Measurements from ENCODE around the gene HDAC8.

Gene HDAC8

GRCh38 chrX:72477376-72477775 is 95.3 kb downstream of the HDAC8 start:
- WGBS, result 90% methylated on average over 1 of the region's 2 CpGs
- Histone ChIP-seq H3K4me3 (ENCODE audit: low read length) (no peak overlapping the region), H3K9ac (ENCODE audit: low read depth, low read length) (no peak overlapping the region), H3K9me3 (ENCODE audit: insufficient read depth, low read depth, low read length) (no peaks in the 10 kb centered on the region), H3K36me3 (ENCODE audit: insufficient read depth, low read length) (no peaks in the 10 kb centered on the region), H3K4me1 (ENCODE audit: insufficient read depth, low read length) (peaks cover 34% of the 10 kb centered on the region; the same call in 1 of the 2 replicates), H3K27me3 (ENCODE audit: insufficient read depth, low read length) (no peaks in the 10 kb centered on the region), H3K27ac (ENCODE audit: low read depth, low read length) (no peak overlapping the region)

- Histone ChIP-seq H3K4me3 (ENCODE audit: low read length) (no peak overlapping the region), H3K4me1 (ENCODE audit: insufficient read depth, low read length) (peaks cover 34% of the 10 kb centered on the region; the same call in 1 of the 2 replicates), H3K9ac (ENCODE audit: low read depth, low read length) (no peak overlapping the region), H3K9me3 (ENCODE audit: insufficient read depth, low read depth, low read length) (no peaks in the 10 kb centered on the region), H3K27ac (ENCODE audit: low read depth, low read length) (no peak overlapping the region), H3K36me3 (ENCODE audit: insufficient read depth, low read length) (no peaks in the 10 kb centered on the region), H3K27me3 (ENCODE audit: insufficient read depth, low read length) (no peaks in the 10 kb centered on the region)
- 88% methylated on average over 6 of the region's 6 CpGs for WGBS
Observed at GRCh38 chrX:72475952-72476668, 96.5 kb downstream of the HDAC8 start.

GRCh38 chrX:72475338-72475737 is 97.3 kb downstream of the HDAC8 start:
- WGBS, result 82% methylated on average over 1 of the region's 1 CpG

GRCh38 chrX:72470532-72471223 is 102.0 kb downstream of the HDAC8 start:
- 94% methylated on average over 3 of the region's 3 CpGs for WGBS
- Histone ChIP-seq H3K4me3 (ENCODE audit: low read length) (no peak overlapping the region), H3K36me3 (ENCODE audit: insufficient read depth, low read length) (no peaks in the 10 kb centered on the region), H3K27ac (ENCODE audit: low read depth, low read length) (no peak overlapping the region), H3K27me3 (ENCODE audit: insufficient read depth, low read length) (no peaks in the 10 kb centered on the region), H3K9me3 (ENCODE audit: insufficient read depth, low read depth, low read length) (no peaks in the 10 kb centered on the region), H3K4me1 (ENCODE audit: insufficient read depth, low read length) (0 out of 2 replicates have a peak, but pooled peaks cover 11% of the 10 kb centered on the region), H3K9ac (ENCODE audit: low read depth, low read length) (no peak overlapping the region)

More at GRCh38 chrX:72475338-72475737, 97.3 kb downstream of the HDAC8 start:
- Histone ChIP-seq H3K27me3 (ENCODE audit: insufficient read depth, low read length) (no peaks in the 10 kb centered on the region), H3K4me3 (ENCODE audit: low read length) (no peak overlapping the region), H3K9ac (ENCODE audit: low read depth, low read length) (no peak overlapping the region), H3K36me3 (ENCODE audit: insufficient read depth, low read length) (no peaks in the 10 kb centered on the region), H3K27ac (ENCODE audit: low read depth, low read length) (no peak overlapping the region), H3K4me1 (ENCODE audit: insufficient read depth, low read length) (peaks cover 34% of the 10 kb centered on the region; the same call in 1 of the 2 replicates), H3K9me3 (ENCODE audit: insufficient read depth, low read depth, low read length) (no peaks in the 10 kb centered on the region)

- no peaks in the 10 kb centered on the region for H3K27me3 ChIP-seq (ENCODE audit: insufficient read depth, low read length)
- H3K4me1 ChIP-seq (ENCODE audit: insufficient read depth, low read length), result 0 out of 2 replicates have a peak, but pooled peaks cover 5% of the 10 kb centered on the region
- H3K27ac ChIP-seq (ENCODE audit: low read depth, low read length), result no peak overlapping the region
- H3K36me3 ChIP-seq (ENCODE audit: insufficient read depth, low read length), result no peaks in the 10 kb centered on the region
- H3K9me3 ChIP-seq (ENCODE audit: insufficient read depth, low read depth, low read length), result no peaks in the 10 kb centered on the region
- no peak overlapping the region for H3K9ac ChIP-seq (ENCODE audit: low read depth, low read length)
- H3K4me3 ChIP-seq (ENCODE audit: low read length), result no peak overlapping the region
- whole genome bisulfite sequencing, result no CpG with 5 or more reads among the region's 1 CpG
Observed at GRCh38 chrX:72470117-72470516, 102.5 kb downstream of the HDAC8 start.

GRCh38 chrX:72468607-72469006 is 104.0 kb downstream of the HDAC8 start:
- Histone ChIP-seq H3K4me1 (ENCODE audit: insufficient read depth, low read length) (no peaks in the 10 kb centered on the region), H3K9me3 (ENCODE audit: insufficient read depth, low read depth, low read length) (no peaks in the 10 kb centered on the region), H3K36me3 (ENCODE audit: insufficient read depth, low read length) (peaks cover 1% of the 10 kb centered on the region; the same call in 1 of the 2 replicates), H3K9ac (ENCODE audit: low read depth, low read length) (no peak overlapping the region), H3K4me3 (ENCODE audit: low read length) (no peak overlapping the region), H3K27ac (ENCODE audit: low read depth, low read length) (no peak overlapping the region), H3K27me3 (ENCODE audit: insufficient read depth, low read length) (no peaks in the 10 kb centered on the region)
- 91% methylated on average over 2 of the region's 2 CpGs for WGBS

GRCh38 chrX:72467135-72467534 is 105.5 kb downstream of the HDAC8 start:
- Histone ChIP-seq H3K9me3 (ENCODE audit: insufficient read depth, low read depth, low read length) (no peaks in the 10 kb centered on the region), H3K27me3 (ENCODE audit: insufficient read depth, low read length) (no peaks in the 10 kb centered on the region), H3K4me3 (ENCODE audit: low read length) (no peak overlapping the region), H3K9ac (ENCODE audit: low read depth, low read length) (no peak overlapping the region), H3K36me3 (ENCODE audit: insufficient read depth, low read length) (peaks cover 3% of the 10 kb centered on the region; the same call in 1 of the 2 replicates), H3K4me1 (ENCODE audit: insufficient read depth, low read length) (no peaks in the 10 kb centered on the region), H3K27ac (ENCODE audit: low read depth, low read length) (no peak overlapping the region)
- WGBS, result 94% methylated on average over 3 of the region's 4 CpGs

- H3K4me1 ChIP-seq (ENCODE audit: insufficient read depth, low read length), result no peaks in the 10 kb centered on the region
- no peak overlapping the region for H3K27ac ChIP-seq (ENCODE audit: low read depth, low read length)
- 96% methylated on average over 2 of the region's 3 CpGs for WGBS
- no peak overlapping the region for H3K9ac ChIP-seq (ENCODE audit: low read depth, low read length)
- no peak overlapping the region for H3K4me3 ChIP-seq (ENCODE audit: low read length)
- no peaks in the 10 kb centered on the region for H3K9me3 ChIP-seq (ENCODE audit: insufficient read depth, low read depth, low read length)
- H3K36me3 ChIP-seq (ENCODE audit: insufficient read depth, low read length), result peaks cover 7% of the 10 kb centered on the region
- H3K27me3 ChIP-seq (ENCODE audit: insufficient read depth, low read length), result no peaks in the 10 kb centered on the region
Observed at GRCh38 chrX:72466493-72466892, 106.2 kb downstream of the HDAC8 start.

- Histone ChIP-seq H3K27me3 (ENCODE audit: insufficient read depth, low read length) (no peaks in the 10 kb centered on the region), H3K27ac (ENCODE audit: low read depth, low read length) (no peak overlapping the region), H3K4me1 (ENCODE audit: insufficient read depth, low read length) (no peaks in the 10 kb centered on the region), H3K4me3 (ENCODE audit: low read length) (no peak overlapping the region), H3K9me3 (ENCODE audit: insufficient read depth, low read depth, low read length) (no peaks in the 10 kb centered on the region), H3K9ac (ENCODE audit: low read depth, low read length) (no peak overlapping the region), H3K36me3 (ENCODE audit: insufficient read depth, low read length) (peaks cover 13% of the 10 kb centered on the region)
- WGBS, result 100% methylated on average over 2 of the region's 2 CpGs
Observed at GRCh38 chrX:72465889-72466288, 106.8 kb downstream of the HDAC8 start.

- Histone ChIP-seq H3K9ac (ENCODE audit: low read depth, low read length) (no peak overlapping the region), H3K27ac (ENCODE audit: low read depth, low read length) (no peak overlapping the region), H3K9me3 (ENCODE audit: insufficient read depth, low read depth, low read length) (no peaks in the 10 kb centered on the region), H3K4me3 (ENCODE audit: low read length) (no peak overlapping the region), H3K4me1 (ENCODE audit: insufficient read depth, low read length) (no peaks in the 10 kb centered on the region), H3K27me3 (ENCODE audit: insufficient read depth, low read length) (no peaks in the 10 kb centered on the region), H3K36me3 (ENCODE audit: insufficient read depth, low read length) (peaks cover 14% of the 10 kb centered on the region)
- 92% methylated on average over 5 of the region's 5 CpGs for WGBS
Observed at GRCh38 chrX:72461766-72462165, 110.9 kb downstream of the HDAC8 start.

GRCh38 chrX:72461288-72461687 is 111.4 kb downstream of the HDAC8 start:
- WGBS, result 100% methylated on average over 1 of the region's 2 CpGs
- Histone ChIP-seq H3K9me3 (ENCODE audit: insufficient read depth, low read depth, low read length) (no peaks in the 10 kb centered on the region), H3K4me1 (ENCODE audit: insufficient read depth, low read length) (no peaks in the 10 kb centered on the region), H3K27ac (ENCODE audit: low read depth, low read length) (no peak overlapping the region), H3K36me3 (ENCODE audit: insufficient read depth, low read length) (peaks cover 14% of the 10 kb centered on the region), H3K9ac (ENCODE audit: low read depth, low read length) (no peak overlapping the region), H3K4me3 (ENCODE audit: low read length) (no peak overlapping the region), H3K27me3 (ENCODE audit: insufficient read depth, low read length) (no peaks in the 10 kb centered on the region)

Data from HUES64 (cell line).